Muscle layer of duodenum (tissue), 2 donors: ENCODE results near the gene SART3.

Experiments
- H3K27ac ChIP-seq: one replicate; pipeline ENCODE4 v1.7.0; 2013; ENCODE audit warnings: mild to moderate bottlenecking, low read length
- H3K27me3 ChIP-seq: one replicate; pipeline ENCODE4 v1.7.0; 2013; ENCODE audit warnings: low read depth, mild to moderate bottlenecking, control low read depth, low read length
- H3K36me3 ChIP-seq, 2 donors: one replicate each; pipeline ENCODE4 v1.7.0; 2013; ENCODE audit warnings: low read length in 2 of 2, control low read depth in 1 of 2, mild to moderate bottlenecking in 1 of 2; ENCODE audit not compliant: insufficient read depth in 2 of 2, control insufficient read depth in 1 of 2
- H3K4me1 ChIP-seq, 2 donors: one replicate each; pipeline ENCODE4 v1.7.0; 2013; ENCODE audit warnings: low read length in 2 of 2, mild to moderate bottlenecking in 2 of 2, control low read depth in 1 of 2, moderate library complexity in 1 of 2; ENCODE audit not compliant: insufficient read depth in 2 of 2, control insufficient read depth in 1 of 2
- H3K4me3 ChIP-seq, 2 donors: one replicate each; pipeline ENCODE4 v1.7.0; 2013; ENCODE audit warnings: low read length in 2 of 2, low read depth in 1 of 2, mild to moderate bottlenecking in 1 of 2
- H3K9me3 ChIP-seq, 2 donors: one replicate each; pipeline ENCODE4 v1.7.0; 2013; ENCODE audit warnings: low read length in 2 of 2, control low read depth in 1 of 2, mild to moderate bottlenecking in 1 of 2; ENCODE audit not compliant: control insufficient read depth in 1 of 2
- donor health status: healthy.

SART3 gene

DNA sequence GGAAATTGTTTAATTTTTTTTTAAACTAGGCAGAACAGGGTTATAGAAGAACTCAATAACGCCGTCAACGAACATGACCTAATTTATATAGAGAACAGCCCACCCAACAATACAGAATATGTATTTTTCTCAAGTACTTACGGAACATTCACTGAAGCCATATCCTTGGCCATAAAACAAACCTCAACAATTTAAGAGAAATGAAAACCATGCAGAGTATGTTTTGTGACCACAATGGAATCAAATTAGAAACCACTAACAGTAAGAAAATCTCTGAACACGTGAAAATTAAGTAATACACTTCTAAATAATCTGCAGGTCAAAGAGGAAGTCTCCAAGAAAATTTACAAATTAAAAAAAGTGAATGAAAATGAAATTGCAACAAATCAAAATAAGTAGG is 9.4 kb downstream of the SART3 start:
- Histone ChIP-seq H3K4me1 (peaks cover 0 to 19% of the 10 kb centered on the region in 2 donors), H3K9me3 (no peaks in the 10 kb centered on the region), H3K27me3 (no peaks in the 10 kb centered on the region), H3K27ac (no peak overlapping the region), H3K36me3 (peaks cover 15 to 22% of the 10 kb centered on the region in 2 donors), H3K4me3 (no peak overlapping the region)

- H3K9me3 ChIP-seq: no peaks in the 10 kb centered on the region
- no peaks in the 10 kb centered on the region for H3K27me3 ChIP-seq
- H3K36me3 ChIP-seq: peaks cover 29 to 46% of the 10 kb centered on the region in 2 donors
- no peak overlapping the region for H3K27ac ChIP-seq
- H3K4me3 ChIP-seq: no peak overlapping the region
- peaks cover 0 to 8% of the 10 kb centered on the region in 2 donors for H3K4me1 ChIP-seq
These were observed 11.9 kb downstream of the SART3 start for GRCh38 chr12:108548954-108549521.

GRCh38 chr12:108547686-108548085 is 13.3 kb downstream of the SART3 start:
- H3K27ac ChIP-seq: no peak overlapping the region
- no peak overlapping the region for H3K4me3 ChIP-seq
- H3K4me1 ChIP-seq: peaks cover 0 to 5% of the 10 kb centered on the region in 2 donors
- H3K27me3 ChIP-seq: no peaks in the 10 kb centered on the region
- no peaks in the 10 kb centered on the region for H3K9me3 ChIP-seq
- peaks cover 43 to 58% of the 10 kb centered on the region in 2 donors for H3K36me3 ChIP-seq

- Histone ChIP-seq H3K4me1 (peaks cover 0 to 12% of the 10 kb centered on the region in 2 donors), H3K27me3 (no peaks in the 10 kb centered on the region), H3K9me3 (no peaks in the 10 kb centered on the region), H3K4me3 (no peak overlapping the region), H3K27ac (no peak overlapping the region), H3K36me3 (peaks cover 46 to 62% of the 10 kb centered on the region in 2 donors)
These were observed 17.3 kb downstream of the SART3 start for GRCh38 chr12:108543652-108544051.

GRCh38 chr12:108542320-108542719 is 18.7 kb downstream of the SART3 start:
- peaks cover 47 to 64% of the 10 kb centered on the region in 2 donors for H3K36me3 ChIP-seq
- H3K27me3 ChIP-seq: no peaks in the 10 kb centered on the region
- peaks cover 0 to 8% of the 10 kb centered on the region in 2 donors for H3K4me1 ChIP-seq
- H3K4me3 ChIP-seq: no peak overlapping the region
- no peaks in the 10 kb centered on the region for H3K9me3 ChIP-seq
- no peak overlapping the region for H3K27ac ChIP-seq

GRCh38 chr12:108538616-108539195 is 22.3 kb downstream of the SART3 start:
- H3K4me3 ChIP-seq: no peak overlapping the region
- peaks cover 0 to 8% of the 10 kb centered on the region in 2 donors for H3K4me1 ChIP-seq
- no peak overlapping the region for H3K27ac ChIP-seq
- H3K9me3 ChIP-seq: no peaks in the 10 kb centered on the region
- H3K27me3 ChIP-seq: no peaks in the 10 kb centered on the region
- H3K36me3 ChIP-seq: peaks cover 52 to 60% of the 10 kb centered on the region in 2 donors

- H3K36me3 ChIP-seq: peaks cover 52 to 62% of the 10 kb centered on the region in 2 donors
- H3K4me1 ChIP-seq: peaks cover 0 to 8% of the 10 kb centered on the region in 2 donors
- no peak overlapping the region for H3K4me3 ChIP-seq
- no peaks in the 10 kb centered on the region for H3K9me3 ChIP-seq
- no peaks in the 10 kb centered on the region for H3K27me3 ChIP-seq
- no peak overlapping the region for H3K27ac ChIP-seq
These were observed 22.8 kb downstream of the SART3 start for GRCh38 chr12:108538146-108538545.

GRCh38 chr12:108531929-108532848 is 28.8 kb downstream of the SART3 start:
- H3K9me3 ChIP-seq: no peaks in the 10 kb centered on the region
- H3K36me3 ChIP-seq: peaks cover 60 to 90% of the 10 kb centered on the region in 2 donors
- no peak overlapping the region for H3K27ac ChIP-seq

GRCh38 chr12:108530161-108530560 is 30.8 kb downstream of the SART3 start:
- H3K36me3 ChIP-seq: peaks cover 60 to 89% of the 10 kb centered on the region in 2 donors
- no peaks in the 10 kb centered on the region for H3K27me3 ChIP-seq
- no peak overlapping the region for H3K4me3 ChIP-seq
- no peaks in the 10 kb centered on the region for H3K9me3 ChIP-seq
- H3K4me1 ChIP-seq: no peaks in the 10 kb centered on the region
- no peak overlapping the region for H3K27ac ChIP-seq

More at GRCh38 chr12:108531929-108532848, 28.8 kb downstream of the SART3 start:
- Histone ChIP-seq H3K27me3 (no peaks in the 10 kb centered on the region), H3K4me3 (no peak overlapping the region), H3K4me1 (no peaks in the 10 kb centered on the region)

DNA sequence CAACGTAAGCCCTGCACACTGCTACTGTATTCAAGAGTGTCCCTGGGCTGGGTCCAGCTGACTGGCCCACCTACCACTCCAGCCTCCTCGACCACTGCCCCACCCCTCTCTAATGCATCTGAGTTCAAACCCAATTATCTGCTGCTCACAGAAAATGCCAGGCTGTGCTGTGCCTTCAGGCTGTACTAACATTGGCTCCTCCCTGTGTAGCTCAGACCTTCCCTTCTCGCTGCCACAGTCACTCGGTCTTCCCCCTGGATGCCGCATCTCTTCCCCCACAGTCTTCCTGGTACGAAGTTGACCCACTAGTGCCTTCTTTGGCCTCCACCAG is 33.8 kb downstream of the SART3 start:
- H3K27ac ChIP-seq: no peak overlapping the region
- peaks cover 74 to 97% of the 10 kb centered on the region in 2 donors for H3K36me3 ChIP-seq
- H3K27me3 ChIP-seq: no peaks in the 10 kb centered on the region

GRCh38 chr12:108526482-108527165 is 34.3 kb downstream of the SART3 start:
- Histone ChIP-seq H3K4me1 (no peaks in the 10 kb centered on the region), H3K36me3 (peaks cover 73 to 96% of the 10 kb centered on the region in 2 donors)

More for the DNA sequence above, 33.8 kb downstream of the SART3 start:
- Histone ChIP-seq H3K4me1 (no peaks in the 10 kb centered on the region), H3K9me3 (no peaks in the 10 kb centered on the region), H3K4me3 (no peak overlapping the region)

More at GRCh38 chr12:108526482-108527165, 34.3 kb downstream of the SART3 start:
- no peaks in the 10 kb centered on the region for H3K9me3 ChIP-seq
- no peak overlapping the region for H3K4me3 ChIP-seq
- no peaks in the 10 kb centered on the region for H3K27me3 ChIP-seq
- no peak overlapping the region for H3K27ac ChIP-seq
